ENCODE data around the gene TRAF6.
A peak's percentile ranks its signal among the peaks of the same experiment; 100 is the strongest.

Gene TRAF6

DNA sequence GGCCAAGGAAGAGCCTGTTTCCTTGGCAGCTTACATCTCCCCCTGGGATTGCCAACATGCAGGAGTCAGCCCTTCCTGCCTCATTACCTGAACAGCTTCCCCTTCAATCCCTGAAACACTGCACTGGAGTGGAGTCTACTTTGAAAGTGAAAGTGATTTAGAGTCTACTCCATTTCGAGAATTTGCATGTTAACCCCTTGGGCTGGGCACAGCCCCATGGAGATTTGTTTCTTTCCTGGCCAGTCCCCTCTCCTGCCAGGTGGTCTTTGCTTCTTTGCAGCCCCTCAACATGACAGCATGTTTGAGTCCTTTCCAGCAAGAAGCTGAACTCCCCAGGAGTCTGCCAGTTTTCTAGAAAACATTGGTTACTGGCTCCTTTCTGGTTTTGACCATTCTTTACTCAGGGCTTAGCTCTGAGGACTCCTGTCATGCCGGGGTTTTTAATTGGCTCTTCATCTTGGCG is 59.9 kb downstream of the TRAF6 start:
- H3K27ac ChIP-seq (ENCODE audit: low read length): no peak overlapping the region
- H3K36me3 ChIP-seq (ENCODE audit: control insufficient read depth in 2 of 2, insufficient read depth in 2 of 2, low read length in 2 of 2): no peaks in the 10 kb centered on the region
- no peak overlapping the region for H3K9ac ChIP-seq (ENCODE audit: low read length in 2 of 2)
- peaks cover 19% of the 10 kb centered on the region for H3K4me1 ChIP-seq (ENCODE audit: control insufficient read depth, insufficient read depth, low read length)
- peak overlapping the region; percentile 43 to 65 for H3K4me3 ChIP-seq (ENCODE audit: low read length in 2 of 2)
- no peaks in the 10 kb centered on the region for H3K9me3 ChIP-seq (ENCODE audit: control insufficient read depth in 2 of 2, low read length in 2 of 2)
- no peaks in the 10 kb centered on the region for H3K27me3 ChIP-seq (ENCODE audit: control insufficient read depth in 1 of 2, insufficient read depth in 2 of 2, low read length in 2 of 2)

DNA sequence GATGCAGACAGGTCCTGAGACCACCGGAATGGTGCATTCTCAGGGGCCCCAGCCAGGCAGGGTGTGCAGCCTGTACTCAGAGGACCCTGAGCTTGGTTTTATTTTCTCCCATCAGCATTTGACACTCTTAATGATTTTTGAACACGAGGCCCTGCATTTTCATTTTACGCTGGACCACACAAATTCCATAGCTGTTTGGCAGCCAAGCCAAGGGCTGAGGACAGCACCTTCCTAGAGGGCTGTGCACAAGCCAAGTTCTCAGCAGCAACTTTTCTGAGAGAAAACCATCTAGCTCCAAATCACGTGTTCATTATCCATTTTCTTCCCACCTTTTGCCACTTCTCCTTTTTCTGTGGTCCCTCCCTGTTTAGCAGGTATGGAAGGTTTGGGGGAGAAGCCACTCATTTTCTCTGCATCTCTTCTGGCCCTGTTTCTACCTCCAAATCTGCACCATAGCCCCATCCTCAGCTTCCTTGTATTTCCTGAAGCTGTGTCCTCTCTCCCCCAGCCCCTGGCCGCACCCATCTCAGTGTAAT is 60.4 kb downstream of the TRAF6 start:
- no peak overlapping the region for H3K9ac ChIP-seq (ENCODE audit: low read length in 2 of 2)
- H3K9me3 ChIP-seq (ENCODE audit: control insufficient read depth in 2 of 2, low read length in 2 of 2): no peaks in the 10 kb centered on the region
- no peak overlapping the region for H3K27ac ChIP-seq (ENCODE audit: low read length)
- H3K4me3 ChIP-seq (ENCODE audit: low read length in 2 of 2): peak overlapping the region; percentile 43 to 65
- H3K4me1 ChIP-seq (ENCODE audit: control insufficient read depth, insufficient read depth, low read length): peaks cover 16% of the 10 kb centered on the region
- no peaks in the 10 kb centered on the region for H3K36me3 ChIP-seq (ENCODE audit: control insufficient read depth in 2 of 2, insufficient read depth in 2 of 2, low read length in 2 of 2)
- H3K27me3 ChIP-seq (ENCODE audit: control insufficient read depth in 1 of 2, insufficient read depth in 2 of 2, low read length in 2 of 2): no peaks in the 10 kb centered on the region

DNA sequence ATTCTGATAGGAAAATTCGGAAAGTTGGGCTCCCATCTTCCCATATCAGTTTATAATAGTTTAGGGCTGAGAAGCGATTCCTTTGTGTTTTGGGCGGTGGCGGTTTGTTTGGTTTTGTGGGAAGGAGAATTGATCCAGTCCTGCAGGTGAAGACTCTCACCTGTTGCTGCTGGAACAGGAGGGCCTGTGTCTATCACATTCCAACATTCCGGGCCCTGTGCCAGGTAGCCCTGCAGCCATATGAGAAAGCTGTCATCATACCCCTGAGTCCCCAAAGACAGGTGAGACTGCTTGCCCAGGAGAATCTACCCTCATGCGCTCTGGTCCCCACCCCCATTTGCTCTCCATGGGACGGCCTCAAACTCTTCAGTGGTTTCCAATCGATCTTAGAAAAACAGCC is 62.1 kb downstream of the TRAF6 start:
- H3K4me1 ChIP-seq (ENCODE audit: control insufficient read depth, insufficient read depth, low read length): peaks cover 16% of the 10 kb centered on the region
- H3K27me3 ChIP-seq (ENCODE audit: control insufficient read depth in 1 of 2, insufficient read depth in 2 of 2, low read length in 2 of 2): no peaks in the 10 kb centered on the region
- no peaks in the 10 kb centered on the region for H3K9me3 ChIP-seq (ENCODE audit: control insufficient read depth in 2 of 2, low read length in 2 of 2)
- no peak overlapping the region for H3K9ac ChIP-seq (ENCODE audit: low read length in 2 of 2)
- H3K27ac ChIP-seq (ENCODE audit: low read length): no peak overlapping the region
- H3K4me3 ChIP-seq (ENCODE audit: low read length in 2 of 2): no peak overlapping the region
- H3K36me3 ChIP-seq (ENCODE audit: control insufficient read depth in 2 of 2, insufficient read depth in 2 of 2, low read length in 2 of 2): no peaks in the 10 kb centered on the region

GRCh38 chr11:36447514-36447913 is 62.6 kb downstream of the TRAF6 start:
- H3K27me3 ChIP-seq (ENCODE audit: control insufficient read depth in 1 of 2, insufficient read depth in 2 of 2, low read length in 2 of 2): no peaks in the 10 kb centered on the region
- no peak overlapping the region for H3K4me3 ChIP-seq (ENCODE audit: low read length in 2 of 2)
- no peaks in the 10 kb centered on the region for H3K9me3 ChIP-seq (ENCODE audit: control insufficient read depth in 2 of 2, low read length in 2 of 2)
- H3K27ac ChIP-seq (ENCODE audit: low read length): no peak overlapping the region
- no peaks in the 10 kb centered on the region for H3K36me3 ChIP-seq (ENCODE audit: control insufficient read depth in 2 of 2, insufficient read depth in 2 of 2, low read length in 2 of 2)
- H3K4me1 ChIP-seq (ENCODE audit: control insufficient read depth, insufficient read depth, low read length): peaks cover 16% of the 10 kb centered on the region
- no peak overlapping the region for H3K9ac ChIP-seq (ENCODE audit: low read length in 2 of 2)

- peaks cover 13% of the 10 kb centered on the region for H3K4me1 ChIP-seq (ENCODE audit: control insufficient read depth, insufficient read depth, low read length)
- no peaks in the 10 kb centered on the region for H3K36me3 ChIP-seq (ENCODE audit: control insufficient read depth in 2 of 2, insufficient read depth in 2 of 2, low read length in 2 of 2)
- no peak overlapping the region for H3K4me3 ChIP-seq (ENCODE audit: low read length in 2 of 2)
- peaks cover 0 to 2% of the 10 kb centered on the region in 2 donors for H3K9me3 ChIP-seq (ENCODE audit: control insufficient read depth in 2 of 2, low read length in 2 of 2)
- no peaks in the 10 kb centered on the region for H3K27me3 ChIP-seq (ENCODE audit: control insufficient read depth in 1 of 2, insufficient read depth in 2 of 2, low read length in 2 of 2)
- no peak overlapping the region for H3K9ac ChIP-seq (ENCODE audit: low read length in 2 of 2)
- no peak overlapping the region for H3K27ac ChIP-seq (ENCODE audit: low read length)
Observed at GRCh38 chr11:36446135-36446534, 63.9 kb downstream of the TRAF6 start.

DNA sequence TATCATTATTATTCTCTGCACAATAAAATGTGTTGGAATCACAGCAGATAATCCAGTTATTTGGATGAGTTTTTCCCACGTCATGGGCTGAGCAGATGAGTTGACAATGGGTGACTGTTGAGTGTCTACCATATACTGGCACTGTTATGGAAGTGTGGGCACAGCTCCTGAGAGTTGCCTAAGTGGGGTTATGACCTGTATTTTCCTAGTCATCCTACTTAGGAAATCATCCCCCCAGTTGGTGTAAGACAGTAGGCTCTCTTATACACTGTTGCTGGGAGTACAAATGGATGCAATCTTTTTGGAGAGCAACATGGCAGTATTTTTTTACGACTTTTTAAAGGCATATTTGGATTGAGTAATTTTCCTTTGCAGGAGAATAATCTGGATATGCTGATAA is 66.4 kb downstream of the TRAF6 start:
- Histone ChIP-seq H3K4me1 (ENCODE audit: control insufficient read depth, insufficient read depth, low read length) (no peaks in the 10 kb centered on the region), H3K36me3 (ENCODE audit: control insufficient read depth in 2 of 2, insufficient read depth in 2 of 2, low read length in 2 of 2) (peaks cover 0 to 2% of the 10 kb centered on the region in 2 donors), H3K4me3 (ENCODE audit: low read length in 2 of 2) (no peak overlapping the region), H3K9ac (ENCODE audit: low read length in 2 of 2) (no peak overlapping the region), H3K27ac (ENCODE audit: low read length) (no peak overlapping the region), H3K9me3 (ENCODE audit: control insufficient read depth in 2 of 2, low read length in 2 of 2) (peaks cover 0 to 2% of the 10 kb centered on the region in 2 donors), H3K27me3 (ENCODE audit: control insufficient read depth in 1 of 2, insufficient read depth in 2 of 2, low read length in 2 of 2) (no peaks in the 10 kb centered on the region)

DNA sequence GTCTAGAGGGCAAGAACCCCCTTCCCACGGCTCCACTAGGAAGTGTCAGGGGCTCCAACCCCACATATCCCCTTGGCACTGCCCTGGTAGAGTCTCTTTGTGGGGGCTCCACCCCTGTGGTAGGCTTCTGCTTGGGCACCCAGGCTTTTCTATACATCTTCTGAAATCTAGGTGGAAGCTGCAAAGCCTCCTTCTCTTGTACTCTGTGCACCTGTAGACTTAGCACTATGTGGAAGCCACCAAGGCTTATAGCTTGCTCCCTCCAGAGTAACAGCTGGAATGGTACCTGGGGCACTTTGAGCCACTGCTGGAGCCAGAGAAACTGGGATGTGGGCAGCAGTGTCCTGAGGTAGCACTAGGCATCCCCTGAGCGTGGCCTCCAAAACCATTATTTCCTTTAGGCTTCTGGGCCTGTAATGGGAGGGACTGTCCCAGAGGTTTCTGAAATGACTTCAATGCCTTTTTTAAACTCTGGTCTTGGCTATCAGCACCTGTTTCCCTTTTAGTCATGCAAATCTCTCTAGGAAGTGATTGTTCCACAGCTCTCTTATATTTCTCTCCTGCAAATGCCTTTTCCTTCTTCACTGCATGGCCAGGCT is 68.4 kb downstream of the TRAF6 start:
- Histone ChIP-seq H3K4me3 (ENCODE audit: low read length in 2 of 2) (no peak overlapping the region), H3K27me3 (ENCODE audit: control insufficient read depth in 1 of 2, insufficient read depth in 2 of 2, low read length in 2 of 2) (no peaks in the 10 kb centered on the region), H3K27ac (ENCODE audit: low read length) (no peak overlapping the region), H3K9ac (ENCODE audit: low read length in 2 of 2) (no peak overlapping the region), H3K4me1 (ENCODE audit: control insufficient read depth, insufficient read depth, low read length) (no peaks in the 10 kb centered on the region), H3K36me3 (ENCODE audit: control insufficient read depth in 2 of 2, insufficient read depth in 2 of 2, low read length in 2 of 2) (peaks cover 0 to 2% of the 10 kb centered on the region in 2 donors), H3K9me3 (ENCODE audit: control insufficient read depth in 2 of 2, low read length in 2 of 2) (peaks cover 0 to 2% of the 10 kb centered on the region in 2 donors)

- no peaks in the 10 kb centered on the region for H3K27me3 ChIP-seq (ENCODE audit: control insufficient read depth in 1 of 2, insufficient read depth in 2 of 2, low read length in 2 of 2)
- H3K27ac ChIP-seq (ENCODE audit: low read length): no peak overlapping the region
- H3K9me3 ChIP-seq (ENCODE audit: control insufficient read depth in 2 of 2, low read length in 2 of 2): peaks cover 0 to 2% of the 10 kb centered on the region in 2 donors
- H3K9ac ChIP-seq (ENCODE audit: low read length in 2 of 2): no peak overlapping the region
- peaks cover 0 to 2% of the 10 kb centered on the region in 2 donors for H3K36me3 ChIP-seq (ENCODE audit: control insufficient read depth in 2 of 2, insufficient read depth in 2 of 2, low read length in 2 of 2)
- H3K4me1 ChIP-seq (ENCODE audit: control insufficient read depth, insufficient read depth, low read length): no peaks in the 10 kb centered on the region
- no peak overlapping the region for H3K4me3 ChIP-seq (ENCODE audit: low read length in 2 of 2)
Observed at GRCh38 chr11:36438126-36438525, 71.9 kb downstream of the TRAF6 start.

- H3K27ac ChIP-seq (ENCODE audit: low read length): no peak overlapping the region
Observed at GRCh38 chr11:36437413-36437812, 72.7 kb downstream of the TRAF6 start.

More at GRCh38 chr11:36437413-36437812, 72.7 kb downstream of the TRAF6 start:
- no peak overlapping the region for H3K9ac ChIP-seq (ENCODE audit: low read length in 2 of 2)
- H3K36me3 ChIP-seq (ENCODE audit: control insufficient read depth in 2 of 2, insufficient read depth in 2 of 2, low read length in 2 of 2): peaks cover 0 to 2% of the 10 kb centered on the region in 2 donors
- H3K9me3 ChIP-seq (ENCODE audit: control insufficient read depth in 2 of 2, low read length in 2 of 2): peaks cover 0 to 2% of the 10 kb centered on the region in 2 donors
- H3K4me3 ChIP-seq (ENCODE audit: low read length in 2 of 2): no peak overlapping the region
- H3K27me3 ChIP-seq (ENCODE audit: control insufficient read depth in 1 of 2, insufficient read depth in 2 of 2, low read length in 2 of 2): no peaks in the 10 kb centered on the region
- no peaks in the 10 kb centered on the region for H3K4me1 ChIP-seq (ENCODE audit: control insufficient read depth, insufficient read depth, low read length)

All from stomach smooth muscle (tissue), 2 donors.